Activated naive CD8-positive, alpha-beta T cell treated with anti-CD3 and anti-CD28 coated beads, Interleukin-2, amount 50 U/mL, for 16 hours (primary cell): Measurements from ENCODE around the gene GCNA.
A peak's percentile ranks its signal among the peaks of the same experiment; 100 is the strongest.

Experiments used
- DNase-seq: peaks from one replicate; pipeline ENCODE4 v3.0.0-alpha.2; 2020; ENCODE audit warnings: low read depth, low spot score

Gene GCNA, protein sequence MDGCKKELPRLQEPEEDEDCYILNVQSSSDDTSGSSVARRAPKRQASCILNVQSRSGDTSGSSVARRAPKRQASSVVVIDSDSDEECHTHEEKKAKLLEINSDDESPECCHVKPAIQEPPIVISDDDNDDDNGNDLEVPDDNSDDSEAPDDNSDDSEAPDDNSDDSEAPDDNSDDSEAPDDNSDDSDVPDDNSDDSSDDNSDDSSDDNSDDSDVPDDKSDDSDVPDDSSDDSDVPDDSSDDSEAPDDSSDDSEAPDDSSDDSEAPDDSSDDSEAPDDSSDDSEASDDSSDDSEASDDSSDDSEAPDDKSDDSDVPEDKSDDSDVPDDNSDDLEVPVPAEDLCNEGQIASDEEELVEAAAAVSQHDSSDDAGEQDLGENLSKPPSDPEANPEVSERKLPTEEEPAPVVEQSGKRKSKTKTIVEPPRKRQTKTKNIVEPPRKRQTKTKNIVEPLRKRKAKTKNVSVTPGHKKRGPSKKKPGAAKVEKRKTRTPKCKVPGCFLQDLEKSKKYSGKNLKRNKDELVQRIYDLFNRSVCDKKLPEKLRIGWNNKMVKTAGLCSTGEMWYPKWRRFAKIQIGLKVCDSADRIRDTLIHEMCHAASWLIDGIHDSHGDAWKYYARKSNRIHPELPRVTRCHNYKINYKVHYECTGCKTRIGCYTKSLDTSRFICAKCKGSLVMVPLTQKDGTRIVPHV

DNA sequence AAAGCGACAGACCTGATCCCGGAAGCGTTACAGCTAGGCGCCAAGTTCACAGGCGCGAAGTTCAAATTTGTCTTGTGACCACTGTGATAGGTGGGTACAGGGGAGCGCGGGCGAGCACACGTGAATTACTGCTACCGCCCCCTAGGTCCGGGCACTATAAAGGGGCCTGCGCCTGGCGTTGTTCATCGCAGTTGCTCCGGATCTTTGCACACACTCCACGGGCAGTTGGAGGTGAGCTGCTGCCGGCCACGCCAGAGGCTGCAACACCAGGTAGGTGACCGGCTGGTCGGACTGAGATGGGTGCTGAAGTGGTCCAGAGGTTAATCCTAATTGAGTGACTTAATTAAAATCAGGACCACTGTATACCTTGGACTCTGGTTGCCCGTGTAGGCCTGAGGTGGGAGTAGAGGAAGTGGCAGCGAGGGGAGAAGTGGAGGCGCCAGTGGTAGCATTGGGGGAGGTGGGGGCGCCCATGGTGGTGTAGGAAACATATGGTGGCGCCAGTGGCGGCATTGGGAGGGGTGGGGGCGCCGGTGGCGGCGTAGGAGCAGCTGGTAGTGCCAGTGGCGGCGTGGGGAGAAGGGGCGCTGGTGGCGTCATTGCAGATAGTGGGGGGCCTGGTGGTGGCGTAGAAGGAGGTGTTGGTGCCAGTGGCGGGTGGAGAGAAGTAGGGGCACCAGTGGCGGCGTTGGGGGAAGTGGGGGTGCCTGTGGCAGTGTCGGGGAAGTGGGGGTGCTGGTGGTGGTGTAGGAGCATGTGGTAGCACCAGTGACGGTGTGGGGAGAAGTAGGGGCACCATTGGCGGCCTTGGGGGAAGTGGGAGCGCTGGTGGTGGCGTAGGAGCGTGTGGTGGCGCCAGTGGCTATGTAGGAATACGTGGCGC, at the start of gene GCNA:
GCNA (plus strand) TSS at position 185 of the 883 bp plus-strand sequence. CDS start 2,385 bp downstream, outside the sequence.
- DNase-seq: no peak

DNA sequence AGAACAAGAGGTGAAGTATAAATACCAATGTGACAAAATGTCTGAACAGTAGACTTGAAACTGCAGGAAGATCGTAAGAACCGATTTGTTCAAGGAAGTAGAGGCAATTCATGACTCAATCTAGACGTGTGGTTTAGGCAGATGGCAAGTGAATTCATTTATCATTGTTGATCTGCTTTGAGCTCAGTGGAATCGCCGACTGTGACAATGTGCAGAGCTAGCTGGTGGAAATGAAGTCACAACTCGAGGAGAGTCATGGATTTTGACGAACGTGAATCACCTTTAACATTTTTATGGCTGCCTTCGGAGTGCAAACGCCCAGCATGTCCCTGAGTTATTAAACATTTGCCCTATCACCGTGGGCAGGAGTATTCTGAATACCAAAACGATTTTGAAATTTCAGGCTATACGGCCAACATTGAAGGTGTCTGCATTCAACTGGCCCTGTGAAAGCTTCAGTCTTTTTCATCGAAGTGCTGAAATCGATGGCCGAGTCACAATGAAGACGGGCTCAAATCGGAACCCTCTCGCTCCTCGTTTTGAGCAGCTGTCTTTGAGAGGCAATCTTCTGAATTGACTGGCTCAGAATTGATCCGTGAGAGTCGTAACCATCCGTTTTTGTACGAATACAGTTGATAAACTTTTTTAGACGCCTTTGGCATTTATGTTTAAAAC, 46.0 kb upstream of the GCNA start:
- DNase-seq: peak; percentile 23

DNA sequence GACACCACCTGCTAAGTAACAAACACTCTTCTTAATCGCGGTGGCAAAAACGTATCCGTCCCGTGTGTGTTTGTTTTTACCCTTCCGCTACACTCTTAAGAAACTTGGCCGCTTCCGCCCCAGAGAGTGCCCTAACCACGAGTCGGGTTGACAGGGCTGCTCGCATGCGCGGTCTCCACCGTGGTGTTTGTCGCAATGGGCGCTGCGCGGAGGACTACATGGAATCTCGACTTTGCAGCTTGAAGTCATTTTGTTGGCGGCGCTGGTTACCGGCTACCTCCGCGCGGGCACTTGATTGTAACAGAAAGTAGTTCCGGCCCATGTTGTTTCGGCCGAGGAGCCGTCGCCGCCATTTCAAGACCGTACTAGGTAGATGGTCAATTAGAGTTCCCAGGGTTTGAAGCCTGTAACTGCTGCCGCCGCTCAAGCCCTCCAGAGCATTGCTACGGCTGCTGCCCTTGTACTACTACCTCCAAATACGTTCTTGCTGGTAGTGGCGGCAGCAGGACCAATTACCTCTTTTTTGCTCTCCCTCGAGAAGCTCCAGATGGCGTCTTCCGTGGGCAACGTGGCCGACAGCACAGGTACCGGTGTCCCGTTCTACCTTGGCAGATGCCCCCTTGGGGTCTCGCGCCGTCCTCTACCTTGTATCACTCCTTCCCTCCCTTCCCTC, 45.3 kb upstream of the GCNA start, which contains the start of gene OGT:
OGT (plus strand) TSS at position 352 of the 673 bp plus-strand sequence; CDS start at position 548, 196 bp downstream.
- DNase-seq: peak; percentile 76

DNA sequence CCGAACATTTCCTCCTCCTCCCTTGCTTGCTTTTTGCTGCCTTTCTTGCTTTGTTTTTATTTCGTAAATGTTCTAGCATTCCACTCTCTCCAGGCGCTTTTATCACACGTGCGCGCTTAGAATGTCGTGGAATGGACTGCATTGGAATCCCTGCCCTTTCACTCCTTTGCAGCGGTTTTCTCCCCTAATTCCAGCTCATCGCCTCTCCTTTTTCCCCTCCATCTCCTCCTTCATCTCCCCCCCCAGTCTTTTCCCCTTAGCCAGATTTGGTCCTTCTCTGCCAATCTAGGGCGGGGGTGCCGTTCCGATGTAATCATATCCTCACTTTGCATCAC, 44.8 kb upstream of the GCNA start:
- DNase-seq: no peak

DNA sequence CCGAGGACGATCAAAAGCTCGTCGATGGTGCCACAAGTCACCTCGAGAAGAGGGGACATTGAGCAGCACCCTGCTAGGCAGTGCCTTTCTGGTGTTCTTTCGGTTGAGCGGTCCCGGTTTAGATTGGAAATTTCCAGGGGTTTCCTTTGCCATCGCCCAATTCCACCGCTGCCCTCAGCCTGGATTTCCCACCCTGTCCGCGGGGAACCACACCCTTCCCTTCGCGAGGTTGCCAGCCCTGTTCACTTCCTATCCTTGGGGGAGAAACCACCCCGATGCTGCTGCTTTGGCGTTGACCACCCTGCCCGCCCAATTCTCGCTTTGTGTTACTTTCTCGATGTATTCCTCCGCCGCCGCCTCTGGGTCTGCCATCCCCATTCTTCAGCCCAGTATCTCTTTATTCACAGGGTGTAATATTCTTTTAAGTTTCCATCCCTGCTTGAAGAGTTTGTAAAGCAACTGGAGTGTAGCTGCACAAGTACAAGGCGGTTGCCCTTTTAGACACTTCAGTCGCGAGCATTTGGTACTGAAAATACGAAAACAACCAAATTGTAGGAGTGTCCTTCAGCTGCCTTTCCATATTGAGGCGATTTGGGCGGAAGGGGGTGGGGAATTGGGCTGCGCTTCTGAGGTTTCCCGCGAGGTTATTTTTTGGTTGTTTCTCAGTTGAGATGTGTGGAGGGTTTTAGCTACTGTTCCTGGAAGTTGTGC, 44.2 kb upstream of the GCNA start:
- DNase-seq: peak; percentile 21

DNA sequence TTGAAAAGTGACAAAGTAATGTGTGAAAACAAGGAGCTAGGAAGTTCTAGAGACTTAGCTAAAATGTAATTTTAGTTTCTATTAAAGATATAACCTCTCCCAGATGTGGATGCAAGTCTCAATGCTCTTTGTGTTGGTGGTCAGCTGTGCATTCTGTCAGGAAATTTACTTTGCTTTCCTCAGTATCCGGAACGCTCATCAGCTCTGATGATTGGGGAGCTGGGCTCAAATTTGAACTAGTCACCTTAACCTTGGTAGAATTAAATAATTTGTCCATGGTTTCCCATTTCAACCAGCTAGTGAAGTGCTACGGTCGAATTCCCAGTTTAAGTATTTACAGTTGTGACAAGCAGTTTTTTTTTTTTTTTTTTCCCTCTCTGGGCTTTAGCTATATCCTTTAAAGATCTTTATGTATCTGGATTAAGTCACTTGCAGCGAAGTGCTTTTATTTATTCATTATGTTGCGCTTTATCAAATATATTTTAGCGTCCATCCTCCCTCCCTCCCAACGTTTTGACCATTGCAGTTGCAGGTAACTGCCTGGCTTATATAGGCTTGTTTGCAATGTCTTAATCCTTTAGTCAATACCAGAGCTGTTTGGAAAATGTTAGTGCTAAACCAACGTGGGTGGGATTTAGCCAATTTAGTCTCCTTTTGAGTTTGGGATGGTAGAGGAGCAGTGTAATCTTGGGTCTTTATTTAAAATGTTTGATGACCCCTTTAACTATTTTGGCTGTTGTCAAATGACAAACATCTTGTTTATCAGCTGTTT, 43.3 kb upstream of the GCNA start:
- no peak for DNase-seq

DNA sequence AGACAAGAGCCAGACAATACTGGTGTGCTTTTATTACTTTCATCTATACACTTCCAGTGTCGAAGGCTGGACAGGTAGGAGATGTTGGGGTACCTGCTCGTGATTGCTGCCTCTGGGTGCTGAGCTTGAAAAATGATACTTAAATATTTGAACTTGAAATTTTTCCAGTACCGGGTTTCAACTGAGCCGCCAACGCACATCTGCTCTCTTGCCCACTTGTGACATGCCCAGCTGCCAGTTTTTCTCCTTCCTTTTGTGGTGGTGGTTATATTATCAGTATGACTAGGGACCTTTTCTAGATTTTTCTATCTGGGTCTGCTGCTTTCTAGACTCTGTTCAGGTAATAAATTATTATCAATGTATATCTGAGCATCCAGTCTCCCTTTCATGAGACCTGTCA, 42.0 kb upstream of the GCNA start:
- peak; percentile 11 for DNase-seq

DNA sequence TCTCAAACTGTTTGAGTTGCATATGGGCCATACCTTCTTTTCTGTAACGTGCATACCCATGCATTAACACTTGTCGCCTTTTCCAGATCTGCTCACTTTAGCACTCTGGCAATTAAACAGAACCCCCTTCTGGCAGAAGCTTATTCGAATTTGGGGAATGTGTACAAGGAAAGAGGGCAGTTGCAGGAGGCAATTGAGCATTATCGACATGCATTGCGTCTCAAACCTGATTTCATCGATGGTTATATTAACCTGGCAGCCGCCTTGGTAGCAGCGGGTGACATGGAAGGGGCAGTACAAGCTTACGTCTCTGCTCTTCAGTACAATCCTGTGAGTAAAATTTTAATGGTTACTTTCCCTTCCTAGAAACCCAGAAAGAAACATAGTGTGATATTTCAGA, 40.5 kb upstream of the GCNA start:
- no peak for DNase-seq

DNA sequence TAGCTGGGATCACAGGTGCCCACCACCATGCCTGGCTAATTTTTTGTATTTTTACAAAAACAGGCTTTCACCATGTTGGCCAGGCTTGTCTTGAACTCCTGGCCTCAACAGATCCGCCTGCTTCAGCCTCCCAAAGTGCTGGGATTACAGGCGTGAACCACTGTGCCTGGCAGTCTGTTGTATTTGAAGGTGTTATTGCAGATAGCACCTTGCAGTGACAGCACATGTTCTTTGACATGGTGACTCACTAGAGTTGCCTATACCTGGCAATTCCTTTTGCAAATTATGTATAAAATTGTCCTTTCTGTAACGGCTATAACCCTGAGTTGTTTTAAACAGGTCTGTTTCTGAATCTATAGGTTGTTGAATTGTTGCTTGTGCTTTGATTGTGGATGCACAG, 37.4 kb upstream of the GCNA start:
- DNase-seq: no peak

DNA sequence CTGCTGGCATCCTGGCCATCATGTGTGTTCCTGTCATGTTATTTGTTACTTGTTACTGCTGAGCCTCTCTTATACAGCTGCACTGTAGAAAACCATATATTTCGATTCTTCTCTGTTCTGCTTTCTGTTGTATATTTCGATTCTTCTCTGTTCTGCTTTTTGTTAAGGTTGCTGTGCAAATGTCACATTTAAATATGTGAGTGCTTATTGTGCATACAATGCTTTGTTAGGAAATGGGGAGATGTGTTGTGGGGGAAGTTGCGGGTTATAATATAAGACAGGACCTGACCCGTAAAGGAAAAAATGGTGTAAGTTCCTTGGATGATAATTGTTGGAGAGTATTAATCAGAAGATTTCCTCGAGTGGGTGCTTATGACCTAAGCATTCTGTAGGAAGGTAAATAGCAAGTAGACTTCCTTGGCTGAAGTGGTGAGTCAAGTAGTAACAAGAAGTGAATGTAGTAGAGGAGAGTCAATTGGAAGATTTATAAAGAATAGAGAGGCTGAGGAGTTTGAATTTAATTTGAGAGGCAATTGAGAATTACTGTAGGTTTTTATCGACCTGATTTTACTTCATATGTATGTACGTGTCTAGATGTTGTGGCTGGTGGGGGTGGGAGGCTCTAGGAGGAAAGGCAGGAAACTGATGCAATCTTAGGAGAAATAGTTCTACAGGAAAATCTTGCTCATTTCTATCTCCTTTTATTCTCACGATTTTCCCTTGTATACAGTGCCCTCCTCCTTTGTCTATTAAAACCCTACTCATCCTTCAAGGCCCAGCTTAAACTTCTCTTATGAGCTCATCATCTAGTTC, 36.8 kb upstream of the GCNA start:
- DNase-seq: no peak

DNA sequence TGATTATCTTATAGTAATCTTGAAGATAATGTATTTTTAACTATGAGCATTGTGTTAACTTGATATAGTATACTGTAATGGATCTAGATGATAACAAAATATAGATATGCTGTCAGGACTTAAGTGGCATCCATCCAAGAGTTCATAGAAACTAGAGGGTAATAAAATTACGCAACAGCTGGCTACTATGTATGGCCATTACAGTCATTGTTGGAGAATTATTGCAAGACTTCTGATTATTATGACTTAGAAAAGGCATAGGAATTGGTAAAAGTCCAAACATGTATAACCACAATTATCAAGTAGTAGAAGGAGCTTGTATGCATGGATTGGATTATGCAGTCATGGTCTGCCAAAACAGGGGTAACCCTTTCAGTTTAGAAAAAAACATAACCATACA, 35.8 kb upstream of the GCNA start:
- no peak for DNase-seq

DNA sequence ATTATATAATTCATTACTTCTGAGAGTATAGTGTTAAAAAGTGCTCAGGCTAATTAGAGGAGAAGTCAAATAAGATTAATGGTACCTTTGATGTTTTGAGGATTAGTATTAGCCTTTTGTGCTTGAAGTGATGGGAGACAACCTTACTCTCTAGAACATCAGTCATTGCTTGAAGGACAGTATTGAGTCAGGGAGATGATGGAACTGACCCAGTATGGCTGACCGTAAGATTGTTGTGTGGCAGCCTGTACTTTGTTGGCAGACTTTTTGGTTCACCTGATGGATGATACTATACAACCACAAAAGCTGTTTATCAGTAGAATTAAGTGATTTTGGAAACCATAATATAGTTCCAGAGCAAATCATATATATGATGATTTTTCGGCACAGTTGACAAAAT, 35.4 kb upstream of the GCNA start:
- no peak for DNase-seq

DNA sequence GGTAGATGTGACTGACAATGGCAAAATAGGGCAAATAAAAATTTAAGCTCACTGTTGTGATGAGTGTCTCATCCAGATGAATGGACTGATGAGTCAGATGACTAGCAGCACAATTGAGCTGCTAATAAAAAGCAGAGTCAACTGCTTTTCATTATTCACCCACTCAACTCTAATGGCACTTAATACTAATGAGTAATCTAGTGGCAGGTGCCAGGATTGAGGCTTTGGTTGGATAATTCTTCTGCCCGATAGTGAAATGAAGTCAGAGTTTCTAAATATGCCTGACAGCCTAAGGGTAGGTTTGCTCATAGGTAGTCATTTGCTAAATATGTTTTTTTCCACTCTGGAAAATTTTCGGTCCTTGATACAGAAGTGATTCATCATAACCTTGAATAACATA, 34.9 kb upstream of the GCNA start:
- no peak for DNase-seq

DNA sequence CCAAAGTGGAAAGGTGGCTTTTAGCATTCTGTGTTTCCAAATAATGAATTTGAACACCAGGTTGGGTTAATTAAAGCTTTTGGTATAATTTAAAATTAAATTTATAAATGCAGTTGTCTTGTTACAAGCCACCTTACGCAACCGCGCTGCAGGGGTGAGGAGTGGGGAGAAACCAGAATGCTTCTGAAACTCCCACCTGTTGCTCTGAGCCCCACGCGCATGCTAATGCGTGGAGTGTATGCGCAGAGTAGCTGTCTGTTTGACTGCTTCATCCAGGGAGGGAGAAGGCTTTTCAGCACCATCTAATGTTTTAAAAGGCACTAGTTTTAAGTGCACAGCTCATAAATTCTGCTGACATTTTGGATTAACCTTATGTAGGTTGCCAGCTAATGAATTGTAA, 32.9 kb upstream of the GCNA start:
- DNase-seq: no peak

DNA sequence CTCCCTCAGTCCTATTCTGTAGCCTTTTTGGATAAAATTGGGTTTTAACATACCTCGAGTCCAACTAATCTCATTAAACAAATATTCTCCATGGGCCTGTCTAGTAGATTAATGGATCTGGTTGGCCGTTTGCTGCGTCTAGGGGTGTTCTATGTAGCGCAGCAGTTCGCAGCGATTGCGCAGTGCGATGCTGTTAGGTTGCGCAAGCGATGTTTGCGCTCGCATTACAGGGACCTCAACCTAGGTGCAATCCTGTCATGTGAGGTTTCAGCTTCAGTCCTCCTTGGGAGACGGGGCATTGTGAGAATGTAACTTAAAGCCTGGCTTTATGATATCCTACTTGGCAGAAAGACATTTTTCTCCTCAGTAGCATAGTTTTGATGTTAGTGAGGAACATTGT, 31.4 kb upstream of the GCNA start:
- no peak for DNase-seq

DNA sequence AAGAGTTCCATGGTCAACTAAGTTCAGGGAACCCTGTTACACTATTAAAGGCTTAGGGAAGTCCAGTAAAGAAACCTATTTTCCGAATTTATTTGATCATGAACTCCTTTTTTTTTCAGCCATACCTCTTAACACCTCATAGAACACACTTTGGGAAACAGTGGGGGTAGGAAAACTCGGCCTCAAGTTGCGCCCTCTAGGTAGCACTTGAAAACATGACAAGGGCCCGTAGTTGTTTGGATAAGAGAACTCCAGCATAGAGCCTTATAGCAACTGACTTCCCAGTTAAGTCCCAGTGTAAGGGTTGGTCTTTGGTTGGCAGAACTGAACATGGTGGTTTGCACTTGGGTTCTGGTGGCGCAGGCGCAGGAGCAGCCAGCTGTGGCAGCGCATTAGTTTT, 30.9 kb upstream of the GCNA start:
- no peak for DNase-seq

DNA sequence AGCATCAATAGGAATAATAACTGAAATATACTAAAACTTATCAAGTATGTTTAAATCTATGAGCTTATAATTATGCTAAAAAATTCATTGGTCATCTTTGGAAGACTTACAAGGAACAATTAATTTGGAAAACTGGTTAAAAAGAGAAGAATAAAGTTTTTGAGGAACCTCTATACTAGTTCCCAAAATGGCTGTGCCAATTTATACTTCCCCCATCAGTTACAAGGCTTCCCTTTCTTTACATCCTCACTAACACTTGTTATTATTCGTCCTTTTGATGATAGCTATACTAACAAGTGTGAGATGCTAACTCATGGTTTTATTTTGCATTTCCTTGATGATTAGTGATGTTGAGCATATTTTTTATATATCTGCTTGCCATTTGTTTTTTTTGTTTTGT, 28.3 kb upstream of the GCNA start:
- no peak for DNase-seq

DNA sequence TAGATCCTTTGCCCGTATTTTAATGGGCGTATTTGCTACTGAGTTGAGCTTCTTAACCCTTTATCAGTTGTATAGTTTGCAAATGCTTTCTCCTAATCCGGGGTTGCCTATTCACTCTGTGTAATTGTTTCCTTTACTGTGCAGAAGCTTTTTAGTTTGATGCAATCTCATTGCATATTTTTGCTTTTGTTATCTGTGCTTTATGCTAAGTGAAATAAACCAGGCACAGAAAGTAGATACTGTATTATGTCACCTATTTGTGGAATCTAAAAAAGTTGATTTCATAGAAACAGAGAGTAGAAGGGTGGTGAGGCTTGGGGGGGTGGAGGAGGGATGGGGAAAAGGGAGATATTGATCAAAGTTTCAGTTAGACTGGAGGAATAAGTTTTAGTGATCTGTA, 27.7 kb upstream of the GCNA start:
- DNase-seq: no peak

DNA sequence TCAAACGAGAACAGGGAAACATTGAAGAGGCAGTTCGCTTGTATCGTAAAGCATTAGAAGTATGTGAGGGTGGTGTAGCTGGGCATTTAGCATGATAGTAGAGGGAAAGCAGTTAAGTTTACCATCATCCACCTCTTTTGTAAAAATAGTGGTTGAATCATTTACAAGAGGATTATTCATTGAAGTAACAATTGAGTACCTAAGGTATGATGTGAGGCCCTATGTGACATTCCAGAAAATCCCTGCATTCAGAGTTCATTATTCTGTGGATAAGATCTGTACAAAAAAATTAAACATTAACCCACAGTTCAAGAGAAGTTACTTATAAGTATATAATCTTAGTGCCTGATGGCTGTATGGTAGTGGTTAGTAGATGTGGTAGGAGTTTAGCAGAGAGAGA, 22.2 kb upstream of the GCNA start:
- no peak for DNase-seq
